GM12874 (cell line): ENCODE data around the gene FMN1.

Experiments
- CTCF ChIP-seq: IDR thresholded peaks from 2 replicates; pipeline ENCODE4 v1.5.1; 2011; ENCODE audit warnings: low read depth, mild to moderate bottlenecking, control low read depth, low read length, moderate library complexity; ENCODE audit not compliant: insufficient read depth

Gene FMN1

GRCh38 chr15:32807331-32807730, 387.2 kb downstream of the FMN1 start:
- no peak for TF ChIP-seq CTCF

DNA sequence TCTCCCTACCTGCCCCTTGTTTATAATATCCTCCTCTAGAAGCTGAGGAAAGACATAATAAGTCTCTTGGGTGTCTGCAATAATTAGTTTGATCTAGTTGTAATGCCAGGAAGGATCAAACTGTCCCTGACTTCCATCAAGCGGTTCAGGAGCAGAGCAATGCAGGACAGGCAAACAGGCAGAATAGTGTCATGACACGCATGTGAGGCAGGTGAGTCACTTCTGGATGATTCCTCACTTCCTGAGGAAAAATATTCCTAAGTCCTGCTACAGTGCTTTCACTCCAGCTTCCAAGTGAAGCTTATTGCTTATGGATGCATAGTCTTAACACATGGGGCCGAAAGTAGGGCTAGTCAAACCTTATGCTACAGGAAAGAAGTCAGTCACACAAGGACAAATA, 390.9 kb downstream of the FMN1 start:
- no peak for TF ChIP-seq CTCF

- TF ChIP-seq CTCF = no peak
These were observed 392.1 kb downstream of the FMN1 start for GRCh38 chr15:32802286-32802936.

GRCh38 chr15:32799936-32800535, 394.5 kb downstream of the FMN1 start:
- TF ChIP-seq CTCF = no peak

DNA sequence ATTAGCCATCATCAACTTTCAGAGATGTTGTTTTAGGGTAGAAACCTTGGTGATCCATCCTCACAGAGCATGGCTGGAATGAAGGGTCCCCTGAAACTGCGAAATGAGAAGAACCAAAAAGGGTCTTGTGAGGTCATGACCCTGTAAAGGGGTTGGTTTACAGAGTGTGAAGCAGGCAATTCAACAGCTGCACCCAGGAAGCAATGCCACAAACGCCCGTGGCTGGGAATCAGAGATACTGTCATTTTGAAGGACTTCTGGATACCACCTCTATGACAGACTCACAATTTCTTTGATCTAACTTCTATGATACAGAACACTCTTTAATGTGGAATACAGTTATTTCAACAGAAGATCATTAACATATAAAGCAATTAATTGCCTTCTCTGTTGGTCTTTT, 397.7 kb downstream of the FMN1 start:
- no peak for TF ChIP-seq CTCF

DNA sequence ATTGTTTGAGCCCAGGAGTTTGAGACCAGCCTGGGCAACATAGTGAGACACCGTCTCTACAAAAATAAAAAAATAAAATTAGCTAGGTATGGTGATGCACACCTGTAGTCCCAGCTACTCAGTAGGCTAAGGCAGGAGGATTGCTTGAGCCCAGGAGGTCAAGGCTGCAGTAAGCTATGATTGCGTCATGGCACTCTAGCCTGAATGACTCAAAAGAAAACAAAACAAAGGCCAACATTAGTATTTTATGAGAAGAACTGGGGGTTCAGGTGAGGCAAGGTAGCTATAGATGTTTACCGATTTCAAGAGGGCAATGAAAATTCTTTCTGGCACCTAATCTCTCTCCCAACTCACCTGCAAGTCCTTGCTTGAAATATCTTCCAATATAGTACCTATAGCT, 399.5 kb downstream of the FMN1 start:
- TF ChIP-seq CTCF = no peak

DNA sequence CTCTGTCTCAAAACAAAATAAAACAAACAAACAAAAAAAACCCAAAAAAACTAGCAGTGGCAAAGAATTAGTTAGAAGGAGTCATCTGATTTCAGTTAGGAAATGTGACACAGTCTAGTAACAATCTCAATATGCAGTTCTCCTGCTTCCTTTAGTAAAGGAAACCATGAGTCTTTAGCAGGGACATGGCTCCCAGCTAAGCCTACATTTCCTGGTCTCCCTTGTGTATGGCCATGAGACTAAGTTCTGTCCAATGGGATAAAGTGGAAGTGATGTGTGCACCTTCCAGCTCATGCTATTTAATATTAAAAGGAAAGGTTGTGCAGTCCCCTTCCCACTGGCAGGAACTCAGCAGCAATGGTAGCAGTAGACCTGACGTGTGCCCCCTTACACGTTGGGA, 402.1 kb downstream of the FMN1 start:
- TF ChIP-seq CTCF = no peak
